ENCODE results near the gene CHMP1A. TPM values are rescaled to one million over a fixed set of nuclear protein-coding genes. Genes with fewer than 3 reads are reported as not detected.

CHMP1A gene
- total and polyA plus RNA-seq, 9 donors: 13.2 to 76.8 (median 49.2) TPM

- Histone ChIP-seq H3K4me1 (ENCODE audit: insufficient read depth) (no peaks in the 10 kb centered on the region), H3K4me3 (no peak overlapping the region), H3K36me3 (no peaks in the 10 kb centered on the region), H3K27me3 (no peaks in the 10 kb centered on the region), H3K27ac (no peak overlapping the region), H3K9me3 (no peaks in the 10 kb centered on the region)
- intact Hi-C loops (cut with DNase I): no loop called here
- 83 to 89% (median 85%) methylated on average over 24 to 25 of the region's 25 CpGs for WGBS, 3 donors
- no peak for TF ChIP-seq EP300 (IDR thresholded peaks at IDR 0.05)
- TF ChIP-seq POLR2A (IDR thresholded peaks at IDR 0.05): no peak
- no peak for TF ChIP-seq CTCF (IDR thresholded peaks at IDR 0.05)
- no peak for DNase-seq
These were observed 61.3 kb downstream of the CHMP1A start for GRCh38 chr16:89596061-89596689.

- Histone ChIP-seq H3K27ac (no peak overlapping the region), H3K36me3 (no peaks in the 10 kb centered on the region), H3K4me1 (ENCODE audit: insufficient read depth) (no peaks in the 10 kb centered on the region), H3K4me3 (no peak overlapping the region), H3K27me3 (no peaks in the 10 kb centered on the region), H3K9me3 (no peaks in the 10 kb centered on the region)
- TF ChIP-seq POLR2A (IDR thresholded peaks at IDR 0.05) (no peak), EP300 (IDR thresholded peaks at IDR 0.05) (no peak), CTCF (IDR thresholded peaks at IDR 0.05) (no peak)
- DNase-seq: no peak
- WGBS, 3 donors: 91 to 94% (median 93%) methylated on average over 47 of the region's 47 CpGs
- intact Hi-C loops (cut with DNase I): no loop called here
These were observed 62.0 kb downstream of the CHMP1A start for GRCh38 chr16:89595330-89596060.

Other genes with a start within 250 kb of the CHMP1A start
- gene ANKRD11, start 167.1 kb downstream of the CHMP1A start, total RNA-seq: 100 to 1,000 TPM in 5 of 7 donors, 10 to 100 TPM in 2; 56.1 to 188 (median 123) TPM
- 10 to 100 TPM; 52.1 to 68.5 TPM for gene ANKRD11, start 167.1 kb downstream of the CHMP1A start, polyA plus RNA-seq
- gene SPG7, start 149.3 kb downstream of the CHMP1A start, total RNA-seq: 100 to 1,000 TPM in 3 of 7 donors, 10 to 100 TPM in 4; 73.5 to 145 (median 96.0) TPM
- gene SPG7, start 149.3 kb downstream of the CHMP1A start, polyA plus RNA-seq: 10 to 100 TPM; 48.9 to 76.7 TPM
- over 10,000 TPM in 2 of 7 donors, 1,000 to 10,000 TPM in 5; 4,259 to 21,366 (median 5,883) TPM for gene RPL13, start 97.0 kb downstream of the CHMP1A start, total RNA-seq
- over 10,000 TPM in 1 of 2 donors, 1,000 to 10,000 TPM in 1; 1,317 to 14,290 TPM for gene RPL13, start 97.0 kb downstream of the CHMP1A start, polyA plus RNA-seq
- gene CPNE7, start 82.0 kb downstream of the CHMP1A start, total RNA-seq: 1 to 10 TPM in 3 of 7 donors, under 1 TPM in 3, not detected in 1; 0.36 to 4.0 (median 1.2) TPM
- gene CPNE7, start 82.0 kb downstream of the CHMP1A start, polyA plus RNA-seq: under 1 TPM in 1 of 2 donors, not detected in 1; 0.90 TPM
- 1 to 10 TPM in 3 of 7 donors, under 1 TPM in 3, not detected in 1; 0.30 to 5.7 (median 1.3) TPM for gene DPEP1, start 44.1 kb downstream of the CHMP1A start, total RNA-seq
- 1 to 10 TPM in 1 of 2 donors, under 1 TPM in 1; 0.35 to 3.3 TPM for gene DPEP1, start 44.1 kb downstream of the CHMP1A start, polyA plus RNA-seq
- 1 to 10 TPM; 1.5 to 8.2 (median 5.8) TPM for gene SPATA33, start 128 bp upstream of the CHMP1A start, total RNA-seq
- gene SPATA33, start 128 bp upstream of the CHMP1A start, polyA plus RNA-seq: 1 to 10 TPM; 3.4 to 3.7 TPM
- 10 to 100 TPM; 22.8 to 62.1 (median 51.9) TPM for gene CDK10, start 29.0 kb upstream of the CHMP1A start, total RNA-seq
- gene CDK10, start 29.0 kb upstream of the CHMP1A start, polyA plus RNA-seq: 10 to 100 TPM; 16.9 to 54.5 TPM
- 10 to 100 TPM in 4 of 7 donors, 1 to 10 TPM in 3; 3.6 to 29.8 (median 11.1) TPM for gene SPATA2L, start 44.0 kb upstream of the CHMP1A start, total RNA-seq
- 1 to 10 TPM in 1 of 2 donors, under 1 TPM in 1; 0.42 to 4.8 TPM for gene SPATA2L, start 44.0 kb upstream of the CHMP1A start, polyA plus RNA-seq
- gene VPS9D1, start 63.2 kb upstream of the CHMP1A start, total RNA-seq: 10 to 100 TPM in 4 of 7 donors, 1 to 10 TPM in 3; 4.2 to 15.5 (median 10.0) TPM
- gene VPS9D1, start 63.2 kb upstream of the CHMP1A start, polyA plus RNA-seq: 1 to 10 TPM in 1 of 2 donors, under 1 TPM in 1; 0.50 to 9.7 TPM
- gene ZNF276, start 63.8 kb upstream of the CHMP1A start, total RNA-seq: 10 to 100 TPM; 21.7 to 39.9 (median 28.3) TPM
- gene ZNF276, start 63.8 kb upstream of the CHMP1A start, polyA plus RNA-seq: 10 to 100 TPM in 1 of 2 donors, 1 to 10 TPM in 1; 7.1 to 25.2 TPM
- gene FANCA, start 158.9 kb upstream of the CHMP1A start, total RNA-seq: 1 to 10 TPM in 6 of 7 donors, under 1 TPM in 1; 0.91 to 7.6 (median 5.1) TPM
- 1 to 10 TPM; 2.0 to 2.2 TPM for gene FANCA, start 158.9 kb upstream of the CHMP1A start, polyA plus RNA-seq
- 10 to 100 TPM in 1 of 7 donors, 1 to 10 TPM in 5, under 1 TPM in 1; 0.95 to 28.7 (median 6.1) TPM for gene SPIRE2, start 170.8 kb upstream of the CHMP1A start, total RNA-seq
- 1 to 10 TPM; 2.5 to 2.9 TPM for gene SPIRE2, start 170.8 kb upstream of the CHMP1A start, polyA plus RNA-seq
- 100 to 1,000 TPM; 132 to 210 (median 185) TPM for gene TCF25, start 215.9 kb upstream of the CHMP1A start, total RNA-seq
- gene TCF25, start 215.9 kb upstream of the CHMP1A start, polyA plus RNA-seq: 100 to 1,000 TPM; 122 to 186 TPM

All from ovary (tissue), 9 donors.